H9 (cell line): ENCODE measurements around the gene KRT222. TPM values are rescaled to one million over a fixed set of nuclear protein-coding genes. Genes with fewer than 3 reads are reported as not detected.

Experiments
- DNase-seq: peaks from one replicate; pipeline ENCODE4 v3.0.0-alpha.2; 2017
- H2AFZ ChIP-seq: one replicate; pipeline ENCODE4 v1.6.1; 2013; ENCODE audit warnings: mild to moderate bottlenecking, low read length, control low read depth, moderate library complexity
- H2AK5ac ChIP-seq: 2 replicates; pipeline ENCODE4 v1.6.1; 2013; ENCODE audit warnings: low read length, control low read depth, mixed read lengths; ENCODE audit not compliant: insufficient read length
- H2BK120ac ChIP-seq: one replicate; pipeline ENCODE4 v1.6.1; 2013; ENCODE audit warnings: low read depth, mild to moderate bottlenecking, low read length, control low read depth, inconsistent platforms; ENCODE audit not compliant: poor library complexity, severe bottlenecking
- H2BK12ac ChIP-seq: 2 replicates; pipeline ENCODE4 v1.6.1; 2013; ENCODE audit warnings: low read length, control low read depth, mixed read lengths, low read depth; ENCODE audit not compliant: insufficient read length
- H2BK15ac ChIP-seq: 2 replicates; pipeline ENCODE4 v1.6.1; 2013; ENCODE audit warnings: low read depth, low read length, control low read depth
- H2BK20ac ChIP-seq: one replicate; pipeline ENCODE4 v1.6.1; 2013; ENCODE audit warnings: low read depth, mild to moderate bottlenecking, low read length, control low read depth, inconsistent platforms; ENCODE audit not compliant: poor library complexity, severe bottlenecking
- H2BK5ac ChIP-seq: 2 replicates; pipeline ENCODE4 v1.6.1; 2013; ENCODE audit warnings: low read length, control low read depth, mixed read lengths; ENCODE audit not compliant: insufficient read length
- H3K14ac ChIP-seq: 2 replicates; pipeline ENCODE4 v1.6.1; 2013; ENCODE audit warnings: low read length, control low read depth; ENCODE audit not compliant: insufficient read depth
- H3K18ac ChIP-seq: 2 replicates; pipeline ENCODE4 v1.6.1; 2013; ENCODE audit warnings: low read depth, mild to moderate bottlenecking, mixed read lengths, low read length, control low read depth; ENCODE audit not compliant: insufficient read length
- H3K23ac ChIP-seq: 2 replicates; pipeline ENCODE4 v1.6.1; 2013; ENCODE audit warnings: low read length, control low read depth, mixed read lengths, low read depth; ENCODE audit not compliant: insufficient read length
- H3K23me2 ChIP-seq: 2 replicates; pipeline ENCODE4 v1.6.1; 2013; ENCODE audit warnings: low read depth, mild to moderate bottlenecking, mixed read lengths, low read length, control low read depth; ENCODE audit not compliant: insufficient read length, poor library complexity, severe bottlenecking
- H3K27ac ChIP-seq: 2 replicates; pipeline ENCODE4 v1.5.1; 2013; ENCODE audit warnings: low read length, control low read depth, mixed read lengths, low read depth; ENCODE audit not compliant: insufficient read length
- H3K27me3 ChIP-seq: 2 replicates; pipeline ENCODE4 v1.6.1; 2013; ENCODE audit warnings: low read length, control low read depth, inconsistent platforms; ENCODE audit not compliant: insufficient read depth
- H3K4ac ChIP-seq: 2 replicates; pipeline ENCODE4 v1.6.1; 2013; ENCODE audit warnings: low read depth, mild to moderate bottlenecking, control low read depth, inconsistent platforms, low read length, moderate library complexity
- H3K4me1 ChIP-seq: 2 replicates; pipeline ENCODE4 v1.6.1; 2013; ENCODE audit warnings: low read length, control low read depth, inconsistent platforms; ENCODE audit not compliant: insufficient read depth
- H3K4me2 ChIP-seq: 2 replicates; pipeline ENCODE4 v1.6.1; 2013; ENCODE audit warnings: low read length, control low read depth, mixed read lengths; ENCODE audit not compliant: insufficient read length, insufficient read depth
- H3K56ac ChIP-seq: 2 replicates; pipeline ENCODE4 v1.6.1; 2013; ENCODE audit warnings: low read depth, mild to moderate bottlenecking, mixed read lengths, low read length, control low read depth; ENCODE audit not compliant: insufficient read length
- H3K79me1 ChIP-seq: 2 replicates; pipeline ENCODE4 v1.6.1; 2013; ENCODE audit warnings: low read depth, mild to moderate bottlenecking, moderate library complexity, low read length, control low read depth, inconsistent platforms; ENCODE audit not compliant: insufficient read depth, poor library complexity, severe bottlenecking
- H3K79me2 ChIP-seq: 2 replicates; pipeline ENCODE4 v1.6.1; 2013; ENCODE audit warnings: low read length, control low read depth, inconsistent platforms; ENCODE audit not compliant: insufficient read depth
- H3K9ac ChIP-seq: 2 replicates; pipeline ENCODE4 v1.6.1; 2013; ENCODE audit warnings: low read length, control low read depth, mixed read lengths; ENCODE audit not compliant: insufficient read length; ENCODE audit errors: extremely low read depth
- H3K9me3 ChIP-seq: one replicate; pipeline ENCODE4 v1.6.1; 2013; ENCODE audit warnings: low read depth, low read length, inconsistent platforms; ENCODE audit not compliant: control insufficient read depth
- H3T11ph ChIP-seq: one replicate; pipeline ENCODE4 v1.6.1; 2013; ENCODE audit warnings: mild to moderate bottlenecking, low read length, control low read depth, inconsistent platforms
- H4K20me1 ChIP-seq: one replicate; pipeline ENCODE4 v1.6.1; 2013; ENCODE audit not compliant: control insufficient read depth, insufficient read length, insufficient read depth
- H4K5ac ChIP-seq: 2 replicates; pipeline ENCODE4 v1.6.1; 2013; ENCODE audit warnings: low read depth, mild to moderate bottlenecking, mixed read lengths, low read length, control low read depth; ENCODE audit not compliant: insufficient read length
- H4K8ac ChIP-seq: replicated peaks from 2 replicates; pipeline ENCODE4 v1.6.1; 2013; ENCODE audit warnings: low read length, control low read depth, mixed read lengths, low read depth; ENCODE audit not compliant: insufficient read length
- H4K91ac ChIP-seq: 2 replicates; pipeline ENCODE4 v1.6.1; 2013; ENCODE audit warnings: low read depth, mild to moderate bottlenecking, moderate library complexity, mixed read lengths, low read length, control low read depth; ENCODE audit not compliant: insufficient read length
- H3K27ac Mint-ChIP-seq, 3 experiments: 2 replicates in 2 of 3; 3 replicates in 1 of 3; pipeline ENCODE4 v1.8.0; 2020 to 2021; ENCODE audit warnings: mixed read lengths in 3 of 3, mild to moderate bottlenecking in 1 of 3, moderate library complexity in 1 of 3
- H3K27me3 Mint-ChIP-seq: 2 replicates; pipeline ENCODE4 v1.8.0; 2021; ENCODE audit warnings: low read depth, mild to moderate bottlenecking, moderate library complexity, mixed read lengths
- H3K36me3 Mint-ChIP-seq, 3 experiments: 2 replicates in 2 of 3; 3 replicates in 1 of 3; pipeline ENCODE4 v1.8.0; 2020 to 2021; ENCODE audit warnings: low read depth in 3 of 3, mixed read lengths in 3 of 3; ENCODE audit not compliant: insufficient read depth in 1 of 3
- H3K4me1 Mint-ChIP-seq, 2 experiments: 2 replicates each; pipeline ENCODE4 v1.8.0; 2020; ENCODE audit warnings: mixed read lengths in 2 of 2
- H3K4me3 Mint-ChIP-seq, 2 experiments: 2 replicates in 1 of 2; 3 replicates in 1 of 2; pipeline ENCODE4 v1.8.0; 2020 to 2021; ENCODE audit warnings: mild to moderate bottlenecking in 2 of 2, mixed read lengths in 2 of 2, moderate library complexity in 1 of 2
- H3K9me3 Mint-ChIP-seq, 2 experiments: 2 replicates in 1 of 2; 3 replicates in 1 of 2; pipeline ENCODE4 v1.8.0; 2020; ENCODE audit warnings: mild to moderate bottlenecking in 2 of 2, mixed read lengths in 2 of 2, moderate library complexity in 1 of 2
- WGBS: extraction: QIAGEN DNeasy Blood & Tissue Kit; methylation state at CpG from one replicate; pipeline ENCODE4 v1.1.7; 2013; ENCODE audit warnings: missing lambda C conversion rate, low lambda C conversion rate, mixed read lengths; ENCODE audit not compliant: insufficient read length; ENCODE audit errors: extremely low coverage; 5-methylcytosine and 5-hydroxymethylcytosine counted together
- total RNA-seq: library from RNA; stranded (reverse); gene quantifications from 2 replicates; pipeline ENCODE4 v1.2.1, GENCODE V29; 2021
- TF ChIP-seq, protein P1 (sequence below): fragments of 200-600 bp; sonication (generic); conservative IDR thresholded peaks from 3 replicates; pipeline ENCODE4 v1.8.0; 2021; ENCODE audit warnings: antibody characterized with exemption, mild to moderate bottlenecking

The KRT222 gene
- total RNA-seq, 1 experiment from 2014 or later: 0.13 TPM

DNA sequence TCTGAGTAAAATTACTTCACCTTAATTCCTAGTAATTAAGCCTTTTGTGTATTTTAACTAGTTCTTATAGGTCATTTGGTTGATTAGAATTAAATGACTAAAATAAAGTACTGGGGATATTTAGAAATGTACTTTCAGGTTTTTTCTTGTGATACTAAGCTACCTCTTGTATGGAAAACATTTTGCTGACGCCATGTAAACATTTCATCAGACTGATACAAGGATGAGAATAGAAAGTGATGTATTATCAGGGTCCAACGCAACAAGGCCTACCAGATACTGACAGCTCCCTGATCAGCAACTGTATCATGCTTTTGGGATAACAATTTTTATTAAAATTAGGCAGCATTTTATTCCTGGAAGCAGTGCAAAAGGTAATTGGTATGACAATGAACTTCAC, 19.0 kb downstream of the KRT222 start:
- Histone ChIP-seq H3K14ac (no peak overlapping the region), H4K91ac (no peak overlapping the region), H2BK15ac (no peak overlapping the region), H2BK5ac (no peak overlapping the region), H2BK20ac (no peak overlapping the region), H3T11ph (no peak overlapping the region), H3K27ac (no peak overlapping the region), H3K4me2 (no peak overlapping the region), H3K27me3 (no peaks in the 10 kb centered on the region), H4K8ac (no peak overlapping the region), H3K4ac (no peak overlapping the region), H3K9me3 (no peaks in the 10 kb centered on the region), H3K79me2 (peaks cover 7% of the 10 kb centered on the region; the same call in 1 of the 2 replicates), H2BK120ac (no peak overlapping the region), H2BK12ac (no peak overlapping the region), H4K5ac (no peak overlapping the region), H3K18ac (no peak overlapping the region), H3K23ac (no peak overlapping the region), H3K23me2 (peaks cover 17% of the 10 kb centered on the region), H2AK5ac (no peak overlapping the region), H3K56ac (no peak overlapping the region), H3K9ac (peak overlapping the region; percentile 36), H3K4me1 (no peaks in the 10 kb centered on the region), H3K79me1 (peaks cover 2% of the 10 kb centered on the region), H4K20me1 (no peaks in the 10 kb centered on the region), H2AFZ (no peak overlapping the region)
- no peaks in the 10 kb centered on the region for H3K9me3 Mint-ChIP-seq
- peaks cover 5% of the 10 kb centered on the region; the same call in 1 of the 2 replicates for H3K27me3 Mint-ChIP-seq
- H3K4me1 Mint-ChIP-seq: peaks cover 10 to 13% of the 10 kb centered on the region in 2 experiments
- H3K27ac Mint-ChIP-seq: no peak overlapping the region
- no peak for DNase-seq
- TF ChIP-seq, protein P1, sequence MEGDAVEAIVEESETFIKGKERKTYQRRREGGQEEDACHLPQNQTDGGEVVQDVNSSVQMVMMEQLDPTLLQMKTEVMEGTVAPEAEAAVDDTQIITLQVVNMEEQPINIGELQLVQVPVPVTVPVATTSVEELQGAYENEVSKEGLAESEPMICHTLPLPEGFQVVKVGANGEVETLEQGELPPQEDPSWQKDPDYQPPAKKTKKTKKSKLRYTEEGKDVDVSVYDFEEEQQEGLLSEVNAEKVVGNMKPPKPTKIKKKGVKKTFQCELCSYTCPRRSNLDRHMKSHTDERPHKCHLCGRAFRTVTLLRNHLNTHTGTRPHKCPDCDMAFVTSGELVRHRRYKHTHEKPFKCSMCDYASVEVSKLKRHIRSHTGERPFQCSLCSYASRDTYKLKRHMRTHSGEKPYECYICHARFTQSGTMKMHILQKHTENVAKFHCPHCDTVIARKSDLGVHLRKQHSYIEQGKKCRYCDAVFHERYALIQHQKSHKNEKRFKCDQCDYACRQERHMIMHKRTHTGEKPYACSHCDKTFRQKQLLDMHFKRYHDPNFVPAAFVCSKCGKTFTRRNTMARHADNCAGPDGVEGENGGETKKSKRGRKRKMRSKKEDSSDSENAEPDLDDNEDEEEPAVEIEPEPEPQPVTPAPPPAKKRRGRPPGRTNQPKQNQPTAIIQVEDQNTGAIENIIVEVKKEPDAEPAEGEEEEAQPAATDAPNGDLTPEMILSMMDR: no peak
- peak overlapping the region in 1 of 2 experiments; percentile 95; a peak in 2 of 5 replicates for H3K4me3 Mint-ChIP-seq
- peaks cover 18 to 38% (median 38%) of the 10 kb centered on the region in 3 experiments; a peak in 6 of 7 replicates for H3K36me3 Mint-ChIP-seq
- WGBS: no CpG with 5 or more reads among the region's 2 CpGs
